Endothelial cell (in vitro differentiated cells): ENCODE data around the gene PCDHGA11. TPM values are rescaled to one million over a fixed set of nuclear protein-coding genes. Genes with fewer than 3 reads are reported as not detected.

ENCODE experiments used
- DNase-seq: peaks from one replicate; pipeline ENCODE4 v3.0.0; 2021; ENCODE audit warnings: low spot score
- H3K27ac Mint-ChIP-seq: one replicate; pipeline ENCODE4 v1.8.0; 2021; ENCODE audit warnings: mixed read lengths, inconsistent platforms; ENCODE audit not compliant: unreplicated experiment
- H3K27me3 Mint-ChIP-seq: one replicate; pipeline ENCODE4 v1.8.0; 2021; ENCODE audit warnings: mild to moderate bottlenecking, moderate library complexity, mixed read lengths, inconsistent platforms; ENCODE audit not compliant: unreplicated experiment
- H3K36me3 Mint-ChIP-seq: one replicate; pipeline ENCODE4 v1.8.0; 2021; ENCODE audit warnings: mild to moderate bottlenecking, low read depth, mixed read lengths, inconsistent platforms; ENCODE audit not compliant: unreplicated experiment
- H3K4me1 Mint-ChIP-seq: one replicate; pipeline ENCODE4 v1.8.0; 2021; ENCODE audit warnings: mild to moderate bottlenecking, mixed read lengths, inconsistent platforms; ENCODE audit not compliant: unreplicated experiment
- H3K4me3 Mint-ChIP-seq: one replicate; pipeline ENCODE4 v1.8.0; 2021; ENCODE audit warnings: mild to moderate bottlenecking, mixed read lengths, inconsistent platforms; ENCODE audit not compliant: unreplicated experiment
- H3K9me3 Mint-ChIP-seq: one replicate; pipeline ENCODE4 v1.8.0; 2021; ENCODE audit warnings: mixed read lengths, inconsistent platforms; ENCODE audit not compliant: unreplicated experiment
- CTCF ChIP-seq: fragments of 200-600 bp; sonication (generic); IDR thresholded peaks from one replicate; pipeline ENCODE4 v1.5.0; 2021; ENCODE audit warnings: antibody characterized with exemption; ENCODE audit not compliant: unreplicated experiment
- total RNA-seq: library from RNA; stranded (reverse); fragmentation: NEBNext Ultra II Directional; extraction: Animal tissue kit (Norgen Biotek cat#: 25700); gene quantifications from one replicate; pipeline ENCODE4 v1.2.1, GENCODE V29; 2021; ENCODE audit not compliant: unreplicated experiment

Gene PCDHGA11
- total RNA-seq, 1 donor from 2014 or later = 10.8 TPM

GRCh38 chr5:141440341-141440740 lies 19.5 kb downstream of the PCDHGA11 start:
- Mint-ChIP-seq H3K4me1 (no peaks in the 10 kb centered on the region), H3K27me3 (peaks cover 2% of the 10 kb centered on the region), H3K4me3 (no peak overlapping the region), H3K27ac (no peak overlapping the region), H3K9me3 (peaks cover 3% of the 10 kb centered on the region), H3K36me3 (peaks cover 17% of the 10 kb centered on the region)
- no peak for TF ChIP-seq CTCF
- no peak for DNase-seq

GRCh38 chr5:141441571-141442170 lies 20.8 kb downstream of the PCDHGA11 start:
- H3K27ac Mint-ChIP-seq = peak overlapping the region; percentile 58
- peaks cover 3% of the 10 kb centered on the region for H3K9me3 Mint-ChIP-seq
- no peak for TF ChIP-seq CTCF

GRCh38 chr5:141465351-141465750 lies 44.5 kb downstream of the PCDHGA11 start:
- peaks cover 4% of the 10 kb centered on the region for H3K36me3 Mint-ChIP-seq
- peaks cover 1% of the 10 kb centered on the region for H3K27me3 Mint-ChIP-seq
- no peak overlapping the region for H3K4me3 Mint-ChIP-seq
- no peak overlapping the region for H3K27ac Mint-ChIP-seq
- TF ChIP-seq CTCF = no peak
- DNase-seq = no peak
- no peaks in the 10 kb centered on the region for H3K9me3 Mint-ChIP-seq
- peaks cover 16% of the 10 kb centered on the region for H3K4me1 Mint-ChIP-seq

More at GRCh38 chr5:141441571-141442170, 20.8 kb downstream of the PCDHGA11 start:
- DNase-seq = no peak
- Mint-ChIP-seq H3K27me3 (peaks cover 2% of the 10 kb centered on the region), H3K36me3 (peaks cover 17% of the 10 kb centered on the region), H3K4me3 (peak overlapping the region; percentile 71), H3K4me1 (no peaks in the 10 kb centered on the region)

Other genes starting within 250 kb of the PCDHGA11 start
- gene PCDHB7, start 248.4 kb upstream of the PCDHGA11 start, total RNA-seq = 4.6 TPM
- 9.2 TPM for gene PCDHB8, start 243.3 kb upstream of the PCDHGA11 start, total RNA-seq
- gene PCDHB16, start 238.7 kb upstream of the PCDHGA11 start, total RNA-seq = 10.9 TPM
- 15.2 TPM for gene PCDHB9, start 233.9 kb upstream of the PCDHGA11 start, total RNA-seq
- 10.3 TPM for gene PCDHB10, start 228.7 kb upstream of the PCDHGA11 start, total RNA-seq
- gene PCDHB11, start 221.4 kb upstream of the PCDHGA11 start, total RNA-seq = 6.4 TPM
- 8.4 TPM for gene PCDHB12, start 212.3 kb upstream of the PCDHGA11 start, total RNA-seq
- gene PCDHB13, start 207.1 kb upstream of the PCDHGA11 start, total RNA-seq = 7.1 TPM
- gene PCDHB14, start 197.7 kb upstream of the PCDHGA11 start, total RNA-seq = 8.4 TPM
- gene PCDHB15, start 175.7 kb upstream of the PCDHGA11 start, total RNA-seq = 10.5 TPM
- gene SLC25A2, start 117.0 kb upstream of the PCDHGA11 start, total RNA-seq = 0.62 TPM
- 86.4 TPM for gene TAF7, start 100.3 kb upstream of the PCDHGA11 start, total RNA-seq
- gene PCDHGA1, start 90.5 kb upstream of the PCDHGA11 start, total RNA-seq = 1.4 TPM
- 1.6 TPM for gene PCDHGA2, start 82.3 kb upstream of the PCDHGA11 start, total RNA-seq
- gene PCDHGA3, start 77.2 kb upstream of the PCDHGA11 start, total RNA-seq = 1.4 TPM
- gene PCDHGB1, start 71.0 kb upstream of the PCDHGA11 start, total RNA-seq = 3.1 TPM
- gene PCDHGA4, start 66.0 kb upstream of the PCDHGA11 start, total RNA-seq = 2.0 TPM
- gene PCDHGB2, start 61.1 kb upstream of the PCDHGA11 start, total RNA-seq = 11.1 TPM
- 2.4 TPM for gene PCDHGA5, start 56.9 kb upstream of the PCDHGA11 start, total RNA-seq
- gene PCDHGB3, start 50.8 kb upstream of the PCDHGA11 start, total RNA-seq = 4.1 TPM
- 3.9 TPM for gene PCDHGA6, start 47.2 kb upstream of the PCDHGA11 start, total RNA-seq
- 6.3 TPM for gene PCDHGA7, start 38.3 kb upstream of the PCDHGA11 start, total RNA-seq
- gene PCDHGB4, start 33.4 kb upstream of the PCDHGA11 start, total RNA-seq = 13.2 TPM
- 2.6 TPM for gene PCDHGA8, start 28.4 kb upstream of the PCDHGA11 start, total RNA-seq
- gene PCDHGB5, start 23.1 kb upstream of the PCDHGA11 start, total RNA-seq = 5.5 TPM
- gene PCDHGA9, start 18.3 kb upstream of the PCDHGA11 start, total RNA-seq = 3.1 TPM
- 60.0 TPM for gene PCDHGB6, start 13.0 kb upstream of the PCDHGA11 start, total RNA-seq
- 43.0 TPM for gene PCDHGA10, start 8.1 kb upstream of the PCDHGA11 start, total RNA-seq
- 45.2 TPM for gene PCDHGB7, start 3.4 kb upstream of the PCDHGA11 start, total RNA-seq
- 3.8 TPM for gene PCDHGA12, start 9.5 kb downstream of the PCDHGA11 start, total RNA-seq
- gene PCDHGC3, start 54.9 kb downstream of the PCDHGA11 start, total RNA-seq = 68.2 TPM
- gene PCDHGC4, start 64.0 kb downstream of the PCDHGA11 start, total RNA-seq = 3.5 TPM
- 2.9 TPM for gene PCDHGC5, start 68.0 kb downstream of the PCDHGA11 start, total RNA-seq
- 149 TPM for gene DIAPH1, start 197.9 kb downstream of the PCDHGA11 start, total RNA-seq
- 84.9 TPM for gene HDAC3, start 215.8 kb downstream of the PCDHGA11 start, total RNA-seq
- 17.4 TPM for gene RELL2, start 215.9 kb downstream of the PCDHGA11 start, total RNA-seq
- gene FCHSD1, start 230.4 kb downstream of the PCDHGA11 start, total RNA-seq = 63.3 TPM